ENCODE data around the gene SPTB. TPM values are rescaled to one million over a fixed set of nuclear protein-coding genes. Genes with fewer than 3 reads are reported as not detected.

The SPTB gene
- total RNA-seq, 1 experiment from 2014 or later = 2.3 TPM

DNA sequence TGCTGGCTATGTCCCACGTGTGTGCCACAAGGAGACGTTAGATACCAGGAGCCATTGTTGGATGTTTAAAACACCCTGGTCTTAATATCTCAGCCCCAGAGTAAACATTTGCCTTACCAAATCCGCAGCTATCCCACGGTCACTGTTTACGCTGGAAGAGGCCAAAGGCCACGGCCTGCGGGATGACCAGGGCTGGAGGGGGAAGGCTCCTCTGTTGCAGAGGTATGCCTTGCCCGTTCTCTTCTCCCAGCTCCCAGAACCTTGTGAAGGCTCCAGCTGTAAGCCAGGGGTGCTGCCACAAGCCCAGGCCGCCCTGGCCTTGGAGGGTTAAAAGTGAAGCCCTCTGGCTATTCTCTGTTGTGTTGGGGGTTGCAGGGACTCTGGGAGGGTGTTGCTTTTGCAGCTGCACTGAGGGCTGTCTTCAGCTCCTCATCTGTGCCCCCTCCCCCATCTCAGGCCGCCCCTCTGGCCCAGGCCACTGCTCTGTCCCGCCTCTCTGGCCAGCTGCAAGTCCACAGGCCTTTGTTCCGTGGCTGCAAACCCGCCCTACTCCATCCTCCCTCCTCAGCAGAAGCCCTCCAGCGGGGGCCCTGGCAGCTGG, 173.0 kb downstream of the SPTB start:
- H3K36me3 ChIP-seq (ENCODE audit: low read depth, low read length) = no peaks in the 10 kb centered on the region; the same call in 1 of the 2 replicates
- ATAC-seq = no peak
- H4K20me1 ChIP-seq (ENCODE audit: low read length) = peaks cover 22% of the 10 kb centered on the region; the same call in 1 of the 2 replicates
- TF ChIP-seq EZH2phosphoT487 (IDR thresholded peaks at IDR 0.05; ENCODE audit: borderline replicate concordance, low read length) (no peak), CTCF (conservative IDR thresholded peaks at IDR 0.05; ENCODE audit: low read depth, low read length) (no peak), EZH2 (IDR thresholded peaks at IDR 0.05; ENCODE audit: low read length, unreplicated experiment) (no peak)
- H3K27ac ChIP-seq (ENCODE audit: low read length) = no peak overlapping the region
- no peaks in the 10 kb centered on the region for H3K27me3 ChIP-seq (ENCODE audit: low read length)
- peak overlapping the region; percentile 93; the same call in 1 of the 2 replicates for H3K4me3 ChIP-seq (ENCODE audit: low read length)
- no peak overlapping the region for H3K9ac ChIP-seq (ENCODE audit: low read length)
- H3F3A ChIP-seq (ENCODE audit: low read length, unreplicated experiment) = peaks cover 3% of the 10 kb centered on the region
- H3K79me2 ChIP-seq (ENCODE audit: low read length) = peaks cover 73% of the 10 kb centered on the region
- no peak for DNase-seq
- H3K9me2 ChIP-seq (replicated peaks; ENCODE audit: low read length) = no peaks in the 10 kb centered on the region
- H3K4me2 ChIP-seq (ENCODE audit: low read length) = peak overlapping the region; percentile 95
- intact Hi-C loops (cut with micrococcal nuclease) = no loop called here
- ChIA-PET CTCF (interaction anchor here (0.6 kb wide), 2 partner anchors 39 to 203 kb away, joined by 3 to 5 read pairs; no protein-coding TSS in a partner anchor), POLR2A (ENCODE audit: unreplicated experiment) (interaction anchor here (0.5 kb wide), 1 partner anchor 11 kb away, joined by 4 read pairs; no protein-coding TSS in a partner anchor)
- no TSS peak for BruUV-seq (replicated peaks)
- H2AFZ ChIP-seq (ENCODE audit: low read length) = no peak overlapping the region
- H3K9me3 ChIP-seq (ENCODE audit: low read length) = no peaks in the 10 kb centered on the region
- H3K4me1 ChIP-seq (ENCODE audit: insufficient read depth, low read length) = peaks cover 57% of the 10 kb centered on the region

DNA sequence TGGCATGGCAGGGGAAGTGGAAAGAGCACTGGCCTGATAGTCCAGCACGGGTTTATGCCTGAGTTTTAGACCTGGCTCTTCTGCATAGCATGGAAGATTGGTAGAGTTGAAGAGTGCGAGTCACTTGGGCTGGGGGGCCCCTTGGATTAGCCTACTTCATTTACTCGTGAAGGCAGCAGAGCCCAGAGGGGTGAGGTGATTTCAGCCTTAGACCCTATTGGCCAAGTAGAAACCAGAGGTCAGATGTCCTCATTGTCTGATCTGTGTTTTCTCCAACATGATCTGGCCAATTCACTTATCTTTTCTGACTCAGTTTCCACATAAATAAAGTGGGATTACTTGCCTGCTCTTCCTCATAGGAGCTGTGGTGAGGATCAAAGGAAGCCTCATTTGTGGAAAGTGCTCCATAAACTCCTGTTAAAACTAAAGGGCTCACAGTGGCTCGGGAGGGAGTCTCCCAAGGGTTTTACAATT, 173.6 kb downstream of the SPTB start:
- ATAC-seq (no peak), DNase-seq (no peak)
- Histone ChIP-seq H3F3A (ENCODE audit: low read length, unreplicated experiment) (peaks cover 3% of the 10 kb centered on the region), H3K27ac (ENCODE audit: low read length) (no peak overlapping the region), H3K4me3 (ENCODE audit: low read length) (peak overlapping the region; percentile 93), H3K27me3 (ENCODE audit: low read length) (no peaks in the 10 kb centered on the region), H3K9ac (ENCODE audit: low read length) (peak overlapping the region; percentile 87; the same call in 1 of the 2 replicates), H3K9me2 (replicated peaks; ENCODE audit: low read length) (no peaks in the 10 kb centered on the region), H3K79me2 (ENCODE audit: low read length) (peaks cover 68% of the 10 kb centered on the region), H3K4me1 (ENCODE audit: insufficient read depth, low read length) (peaks cover 59% of the 10 kb centered on the region), H3K9me3 (ENCODE audit: low read length) (no peaks in the 10 kb centered on the region), H2AFZ (ENCODE audit: low read length) (no peak overlapping the region; the same call in 1 of the 2 replicates), H3K4me2 (ENCODE audit: low read length) (peak overlapping the region; percentile 95), H4K20me1 (ENCODE audit: low read length) (peaks cover 22% of the 10 kb centered on the region; the same call in 1 of the 2 replicates), H3K36me3 (ENCODE audit: low read depth, low read length) (no peaks in the 10 kb centered on the region; the same call in 1 of the 2 replicates)
- ChIA-PET POLR2A (ENCODE audit: unreplicated experiment) (no interaction called here), CTCF (interaction anchor here (1.0 kb wide), 1 partner anchor 24 kb away, joined by 3 read pairs; no protein-coding TSS in a partner anchor)
- no peak for TF ChIP-seq EZH2phosphoT487 (IDR thresholded peaks at IDR 0.05; ENCODE audit: borderline replicate concordance, low read length)
- TF ChIP-seq EZH2 (IDR thresholded peaks at IDR 0.05; ENCODE audit: low read length, unreplicated experiment) = no peak
- TF ChIP-seq CTCF (conservative IDR thresholded peaks at IDR 0.05; ENCODE audit: low read depth, low read length) = no peak
- intact Hi-C loops (cut with micrococcal nuclease) = no loop called here
- BruUV-seq (replicated peaks) = no TSS peak

All from PC-3 (cell line).